ENCODE results near the gene STAM. TPM values are rescaled to one million over a fixed set of nuclear protein-coding genes. Genes with fewer than 3 reads are reported as not detected.

Gene STAM
- total RNA-seq, 4 donors from 2014 or later, result 19.4 to 23.6 (median 21.8) TPM

- no peaks in the 10 kb centered on the region for H3K9me3 ChIP-seq
- no peak for TF ChIP-seq CTCF (IDR thresholded peaks at IDR 0.05)
- no peak for DNase-seq
- H3K36me3 ChIP-seq, result no peaks in the 10 kb centered on the region
- no peaks in the 10 kb centered on the region for H3K27me3 ChIP-seq
- H3K27ac ChIP-seq, result no peak overlapping the region
- intact Hi-C loops (cut with DNase I), result no loop called here
- H3K4me1 ChIP-seq, result peaks cover 5 to 7% of the 10 kb centered on the region in 2 donors
- no peak overlapping the region for H3K4me3 ChIP-seq (replicated peaks in 1 of 3)
Observed at GRCh38 chr10:17674566-17674965, 30.6 kb downstream of the STAM start.

- Histone ChIP-seq H3K27ac (no peak overlapping the region), H3K9me3 (no peaks in the 10 kb centered on the region), H3K36me3 (no peaks in the 10 kb centered on the region), H3K4me3 (replicated peaks in 1 of 3) (no peak overlapping the region), H3K27me3 (no peaks in the 10 kb centered on the region), H3K4me1 (peaks cover 5 to 7% of the 10 kb centered on the region in 2 donors)
- no peak for TF ChIP-seq CTCF (IDR thresholded peaks at IDR 0.05)
- TF ChIP-seq POLR2A (IDR thresholded peaks at IDR 0.05), result no peak
- intact Hi-C loops (cut with DNase I), result no loop called here
- DNase-seq, result no peak
- WGBS, 2 donors, result 90% methylated on average over 4 of the region's 4 CpGs
Observed at GRCh38 chr10:17675638-17676037, 31.7 kb downstream of the STAM start.

- Histone ChIP-seq H3K27me3 (no peaks in the 10 kb centered on the region), H3K36me3 (no peaks in the 10 kb centered on the region), H3K27ac (no peak overlapping the region), H3K4me3 (replicated peaks in 1 of 3) (no peak overlapping the region), H3K9me3 (no peaks in the 10 kb centered on the region), H3K4me1 (peaks cover 5 to 7% of the 10 kb centered on the region in 2 donors)
- WGBS, 2 donors, result 73 to 79% methylated on average over 1 of the region's 1 CpG
- no peak for TF ChIP-seq POLR2A (IDR thresholded peaks at IDR 0.05)
- no peak for TF ChIP-seq CTCF (IDR thresholded peaks at IDR 0.05)
- DNase-seq, result no peak
- intact Hi-C loops (cut with DNase I), result no loop called here
Observed at GRCh38 chr10:17676919-17677318, 33.0 kb downstream of the STAM start.

GRCh38 chr10:17682236-17682946 lies 38.4 kb downstream of the STAM start:
- Histone ChIP-seq H3K4me1 (peaks cover 7 to 18% of the 10 kb centered on the region in 2 donors), H3K9me3 (no peaks in the 10 kb centered on the region), H3K27me3 (no peaks in the 10 kb centered on the region), H3K27ac (no peak overlapping the region), H3K36me3 (no peaks in the 10 kb centered on the region), H3K4me3 (replicated peaks in 1 of 3) (no peak overlapping the region)
- 74 to 82% methylated on average over 2 of the region's 2 CpGs for WGBS, 2 donors
- TF ChIP-seq POLR2A (IDR thresholded peaks at IDR 0.05) (no peak), CTCF (IDR thresholded peaks at IDR 0.05) (no peak)
- intact Hi-C loops (cut with DNase I), result no loop called here
- no peak for DNase-seq

GRCh38 chr10:17683541-17683940 lies 39.6 kb downstream of the STAM start:
- H3K4me1 ChIP-seq, result peaks cover 7 to 18% of the 10 kb centered on the region in 2 donors
- no peak for DNase-seq
- intact Hi-C loops (cut with DNase I), result no loop called here
- H3K4me3 ChIP-seq (replicated peaks in 1 of 3), result no peak overlapping the region
- no peaks in the 10 kb centered on the region for H3K36me3 ChIP-seq
- no peaks in the 10 kb centered on the region for H3K9me3 ChIP-seq
- TF ChIP-seq CTCF (IDR thresholded peaks at IDR 0.05) (no peak), POLR2A (IDR thresholded peaks at IDR 0.05) (no peak)
- no peak overlapping the region for H3K27ac ChIP-seq
- H3K27me3 ChIP-seq, result no peaks in the 10 kb centered on the region

Data from thyroid gland (tissue), 4 donors.